WTC11 (cell line): ENCODE data around the gene MRPL22. TPM values are rescaled to one million over a fixed set of nuclear protein-coding genes. Genes with fewer than 3 reads are reported as not detected.

ENCODE experiments used
- ATF1 ChIP-seq: sonication (generic); formaldehyde crosslinking; IDR thresholded peaks from 2 replicates; pipeline ENCODE4 v1.8.1; 2023; ENCODE audit warnings: mild to moderate bottlenecking, moderate library complexity, missing genetic modification reagents
- CREB1 ChIP-seq: sonication (generic); formaldehyde crosslinking; IDR thresholded peaks from 2 replicates; pipeline ENCODE4 v1.8.0; 2023; ENCODE audit warnings: mild to moderate bottlenecking, missing genetic modification reagents
- FOXJ3 ChIP-seq: sonication (generic); formaldehyde crosslinking; IDR thresholded peaks from 2 replicates; pipeline ENCODE4 v1.9.0; 2021; ENCODE audit warnings: missing genetic modification reagents, mild to moderate bottlenecking, borderline replicate concordance
- FOXK1 ChIP-seq: sonication (generic); formaldehyde crosslinking; IDR thresholded peaks from 2 replicates; pipeline ENCODE4 v1.8.0; 2022; ENCODE audit warnings: mild to moderate bottlenecking, moderate library complexity, missing genetic modification reagents
- FOXP1 ChIP-seq: sonication (generic); formaldehyde crosslinking; IDR thresholded peaks from 2 replicates; pipeline ENCODE4 v1.8.0; 2022; ENCODE audit warnings: missing genetic modification reagents, mild to moderate bottlenecking, moderate library complexity, borderline replicate concordance
- GABPB1 ChIP-seq: sonication (generic); formaldehyde crosslinking; IDR thresholded peaks from 2 replicates; pipeline ENCODE4 v1.8.1; 2023; ENCODE audit warnings: mild to moderate bottlenecking, missing genetic modification reagents
- GRHL2 ChIP-seq: fragments of 250-450 bp; sonication (Bioruptor Pico); IDR thresholded peaks from 2 replicates; pipeline ENCODE4 v1.8.0; 2022; ENCODE audit warnings: mild to moderate bottlenecking, moderate library complexity; ENCODE audit not compliant: insufficient replicate concordance, severe bottlenecking
- IRF2 ChIP-seq: sonication (generic); formaldehyde crosslinking; IDR thresholded peaks from 2 replicates; pipeline ENCODE4 v1.8.0; 2022; ENCODE audit warnings: low read depth, missing genetic modification reagents, borderline replicate concordance
- NFYB ChIP-seq: sonication (generic); formaldehyde crosslinking; conservative IDR thresholded peaks from 2 replicates; pipeline ENCODE4 v1.8.0; 2022; ENCODE audit warnings: low read depth, missing genetic modification reagents
- NR1H2 ChIP-seq: sonication (generic); formaldehyde crosslinking; IDR thresholded peaks from 2 replicates; pipeline ENCODE4 v1.9.0; 2021; ENCODE audit warnings: mild to moderate bottlenecking, moderate library complexity, missing genetic modification reagents
- OVOL2 ChIP-seq: fragments of 250-450 bp; sonication (Bioruptor Pico); IDR thresholded peaks from 2 replicates; pipeline ENCODE4 v1.9.0; 2021; ENCODE audit warnings: mild to moderate bottlenecking, borderline replicate concordance
- PRRX2 ChIP-seq: fragments of 250-450 bp; sonication (Bioruptor Pico); IDR thresholded peaks from 2 replicates; pipeline ENCODE4 v1.8.0; 2021; ENCODE audit warnings: mild to moderate bottlenecking
- RELA ChIP-seq: sonication (generic); formaldehyde crosslinking; IDR thresholded peaks from 2 replicates; pipeline ENCODE4 v1.8.1; 2022; ENCODE audit warnings: missing genetic modification reagents, mild to moderate bottlenecking, borderline replicate concordance
- RORB ChIP-seq: fragments of 250-450 bp; sonication (Bioruptor Pico); IDR thresholded peaks from 2 replicates; pipeline ENCODE4 v1.9.0; 2021; ENCODE audit warnings: mild to moderate bottlenecking
- SP1 ChIP-seq: sonication (generic); formaldehyde crosslinking; conservative IDR thresholded peaks from 2 replicates; pipeline ENCODE4 v1.8.1; 2022; ENCODE audit warnings: missing genetic modification reagents
- TCF7 ChIP-seq: sonication (generic); formaldehyde crosslinking; IDR thresholded peaks from 2 replicates; pipeline ENCODE4 v1.8.0; 2022; ENCODE audit warnings: mild to moderate bottlenecking, low read depth, missing genetic modification reagents, moderate library complexity
- TEAD4 ChIP-seq: sonication (generic); formaldehyde crosslinking; IDR thresholded peaks from 2 replicates; pipeline ENCODE4 v1.8.0; 2022; ENCODE audit warnings: mild to moderate bottlenecking, missing genetic modification reagents
- TP53 ChIP-seq: sonication (generic); formaldehyde crosslinking; IDR thresholded peaks from 2 replicates; pipeline ENCODE4 v1.8.1; 2023; ENCODE audit warnings: mild to moderate bottlenecking, missing genetic modification reagents
- ZNF121 ChIP-seq: sonication (generic); formaldehyde crosslinking; IDR thresholded peaks from 2 replicates; pipeline ENCODE4 v1.8.0; 2023; ENCODE audit warnings: missing genetic modification reagents
- ZNF263 ChIP-seq: sonication (generic); formaldehyde crosslinking; IDR thresholded peaks from 2 replicates; pipeline ENCODE4 v1.8.1; 2022; ENCODE audit warnings: low read depth, mild to moderate bottlenecking, moderate library complexity, missing genetic modification reagents
- ZNF671 ChIP-seq: fragments of 250-450 bp; sonication (Bioruptor Pico); IDR thresholded peaks from 2 replicates; pipeline ENCODE4 v1.8.0; 2021; ENCODE audit warnings: mild to moderate bottlenecking
- total RNA-seq: library from RNA; stranded (reverse); gene quantifications from 3 replicates; pipeline ENCODE4 v1.2.3, GENCODE V29; 2021
- TF ChIP-seq, protein P1 (sequence below): sonication (generic); formaldehyde crosslinking; IDR thresholded peaks from 2 replicates; pipeline ENCODE4 v1.8.0; 2023; ENCODE audit warnings: missing genetic modification reagents, mild to moderate bottlenecking, borderline replicate concordance
- TF ChIP-seq, protein P2 (sequence below): sonication (generic); formaldehyde crosslinking; IDR thresholded peaks from 2 replicates; pipeline ENCODE4 v1.8.0; 2022; ENCODE audit warnings: mild to moderate bottlenecking, missing genetic modification reagents
- TF ChIP-seq, protein P3 (sequence below): sonication (generic); formaldehyde crosslinking; IDR thresholded peaks from 2 replicates; pipeline ENCODE4 v1.8.0; 2022; ENCODE audit warnings: missing genetic modification reagents
- TF ChIP-seq, protein P4 (sequence below): sonication (generic); formaldehyde crosslinking; IDR thresholded peaks from 2 replicates; pipeline ENCODE4 v1.8.1; 2023; ENCODE audit warnings: mild to moderate bottlenecking, moderate library complexity, missing genetic modification reagents
- TF ChIP-seq, protein P5 (sequence below): sonication (generic); formaldehyde crosslinking; IDR thresholded peaks from 2 replicates; pipeline ENCODE4 v1.8.0; 2022; ENCODE audit warnings: mild to moderate bottlenecking, missing genetic modification reagents
- TF ChIP-seq, protein P6 (sequence below): sonication (generic); formaldehyde crosslinking; IDR thresholded peaks from 2 replicates; pipeline ENCODE4 v1.8.1; 2022; ENCODE audit warnings: low read depth, missing genetic modification reagents, borderline replicate concordance

The MRPL22 gene
- total RNA-seq, 1 experiment from 2014 or later, result 52.0 TPM

DNA sequence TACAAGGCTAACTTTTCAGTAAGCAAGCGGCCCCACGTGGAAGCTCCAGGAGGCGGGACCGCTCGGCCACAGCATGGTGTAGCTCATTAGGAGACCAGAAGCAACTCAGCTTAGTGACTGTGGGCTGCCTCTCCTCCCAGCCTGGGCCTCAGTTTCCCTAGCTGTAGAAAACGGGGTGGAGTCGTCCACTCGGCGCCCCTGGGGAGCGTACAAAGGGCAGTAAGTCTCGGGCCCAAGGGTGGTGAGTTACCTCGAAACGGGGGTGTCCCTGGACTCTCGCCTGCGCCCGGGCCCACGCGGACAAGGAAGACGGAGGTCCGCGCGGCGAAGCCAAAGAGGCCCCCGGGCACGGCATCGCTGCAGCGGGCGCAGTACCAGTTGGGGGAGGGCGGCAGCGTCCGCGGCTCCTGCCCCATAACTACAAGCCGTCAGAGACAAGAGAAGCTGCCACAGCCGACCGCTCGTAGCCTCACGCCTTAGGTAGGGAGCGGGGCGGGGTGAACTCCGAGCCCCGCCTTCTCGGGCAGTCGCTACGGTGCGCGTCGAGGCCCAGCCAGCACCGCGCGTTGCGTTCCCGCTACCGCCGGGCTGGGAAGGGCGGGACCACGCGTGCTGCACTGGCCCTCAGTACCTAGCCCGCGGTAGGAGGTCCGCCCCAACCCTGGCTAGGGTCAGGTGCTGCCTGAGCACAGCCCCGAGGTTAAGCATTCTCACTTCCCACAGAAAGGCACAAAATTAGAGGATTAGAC is 3.0 kb upstream of the MRPL22 start, which contains the start of gene GEMIN5 (continued):
- TF ChIP-seq, protein P1, sequence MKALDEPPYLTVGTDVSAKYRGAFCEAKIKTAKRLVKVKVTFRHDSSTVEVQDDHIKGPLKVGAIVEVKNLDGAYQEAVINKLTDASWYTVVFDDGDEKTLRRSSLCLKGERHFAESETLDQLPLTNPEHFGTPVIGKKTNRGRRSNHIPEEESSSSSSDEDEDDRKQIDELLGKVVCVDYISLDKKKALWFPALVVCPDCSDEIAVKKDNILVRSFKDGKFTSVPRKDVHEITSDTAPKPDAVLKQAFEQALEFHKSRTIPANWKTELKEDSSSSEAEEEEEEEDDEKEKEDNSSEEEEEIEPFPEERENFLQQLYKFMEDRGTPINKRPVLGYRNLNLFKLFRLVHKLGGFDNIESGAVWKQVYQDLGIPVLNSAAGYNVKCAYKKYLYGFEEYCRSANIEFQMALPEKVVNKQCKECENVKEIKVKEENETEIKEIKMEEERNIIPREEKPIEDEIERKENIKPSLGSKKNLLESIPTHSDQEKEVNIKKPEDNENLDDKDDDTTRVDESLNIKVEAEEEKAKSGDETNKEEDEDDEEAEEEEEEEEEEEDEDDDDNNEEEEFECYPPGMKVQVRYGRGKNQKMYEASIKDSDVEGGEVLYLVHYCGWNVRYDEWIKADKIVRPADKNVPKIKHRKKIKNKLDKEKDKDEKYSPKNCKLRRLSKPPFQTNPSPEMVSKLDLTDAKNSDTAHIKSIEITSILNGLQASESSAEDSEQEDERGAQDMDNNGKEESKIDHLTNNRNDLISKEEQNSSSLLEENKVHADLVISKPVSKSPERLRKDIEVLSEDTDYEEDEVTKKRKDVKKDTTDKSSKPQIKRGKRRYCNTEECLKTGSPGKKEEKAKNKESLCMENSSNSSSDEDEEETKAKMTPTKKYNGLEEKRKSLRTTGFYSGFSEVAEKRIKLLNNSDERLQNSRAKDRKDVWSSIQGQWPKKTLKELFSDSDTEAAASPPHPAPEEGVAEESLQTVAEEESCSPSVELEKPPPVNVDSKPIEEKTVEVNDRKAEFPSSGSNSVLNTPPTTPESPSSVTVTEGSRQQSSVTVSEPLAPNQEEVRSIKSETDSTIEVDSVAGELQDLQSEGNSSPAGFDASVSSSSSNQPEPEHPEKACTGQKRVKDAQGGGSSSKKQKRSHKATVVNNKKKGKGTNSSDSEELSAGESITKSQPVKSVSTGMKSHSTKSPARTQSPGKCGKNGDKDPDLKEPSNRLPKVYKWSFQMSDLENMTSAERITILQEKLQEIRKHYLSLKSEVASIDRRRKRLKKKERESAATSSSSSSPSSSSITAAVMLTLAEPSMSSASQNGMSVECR (CRISPR knock-in tag), result no peak
- TF ChIP-seq ZNF263, result no peak
- TF ChIP-seq RORB, result no peak
- TF ChIP-seq, protein P2, sequence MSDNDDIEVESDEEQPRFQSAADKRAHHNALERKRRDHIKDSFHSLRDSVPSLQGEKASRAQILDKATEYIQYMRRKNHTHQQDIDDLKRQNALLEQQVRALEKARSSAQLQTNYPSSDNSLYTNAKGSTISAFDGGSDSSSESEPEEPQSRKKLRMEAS (CRISPR knock-in tag), result peak; percentile 88
- TF ChIP-seq NR1H2 (CRISPR knock-in tag), result no peak
- TF ChIP-seq RELA (CRISPR knock-in tag), result no peak
- no peak for TF ChIP-seq FOXJ3 (CRISPR knock-in tag)
- TF ChIP-seq TP53 (CRISPR knock-in tag), result no peak
- TF ChIP-seq PRRX2 (CRISPR knock-in tag), result no peak
- TF ChIP-seq OVOL2 (CRISPR knock-in tag), result no peak
- TF ChIP-seq ATF1 (CRISPR knock-in tag), result no peak
- TF ChIP-seq GABPB1 (CRISPR knock-in tag), result peak; percentile 63; the same call in 1 of the 2 replicates
- TF ChIP-seq, protein P3, sequence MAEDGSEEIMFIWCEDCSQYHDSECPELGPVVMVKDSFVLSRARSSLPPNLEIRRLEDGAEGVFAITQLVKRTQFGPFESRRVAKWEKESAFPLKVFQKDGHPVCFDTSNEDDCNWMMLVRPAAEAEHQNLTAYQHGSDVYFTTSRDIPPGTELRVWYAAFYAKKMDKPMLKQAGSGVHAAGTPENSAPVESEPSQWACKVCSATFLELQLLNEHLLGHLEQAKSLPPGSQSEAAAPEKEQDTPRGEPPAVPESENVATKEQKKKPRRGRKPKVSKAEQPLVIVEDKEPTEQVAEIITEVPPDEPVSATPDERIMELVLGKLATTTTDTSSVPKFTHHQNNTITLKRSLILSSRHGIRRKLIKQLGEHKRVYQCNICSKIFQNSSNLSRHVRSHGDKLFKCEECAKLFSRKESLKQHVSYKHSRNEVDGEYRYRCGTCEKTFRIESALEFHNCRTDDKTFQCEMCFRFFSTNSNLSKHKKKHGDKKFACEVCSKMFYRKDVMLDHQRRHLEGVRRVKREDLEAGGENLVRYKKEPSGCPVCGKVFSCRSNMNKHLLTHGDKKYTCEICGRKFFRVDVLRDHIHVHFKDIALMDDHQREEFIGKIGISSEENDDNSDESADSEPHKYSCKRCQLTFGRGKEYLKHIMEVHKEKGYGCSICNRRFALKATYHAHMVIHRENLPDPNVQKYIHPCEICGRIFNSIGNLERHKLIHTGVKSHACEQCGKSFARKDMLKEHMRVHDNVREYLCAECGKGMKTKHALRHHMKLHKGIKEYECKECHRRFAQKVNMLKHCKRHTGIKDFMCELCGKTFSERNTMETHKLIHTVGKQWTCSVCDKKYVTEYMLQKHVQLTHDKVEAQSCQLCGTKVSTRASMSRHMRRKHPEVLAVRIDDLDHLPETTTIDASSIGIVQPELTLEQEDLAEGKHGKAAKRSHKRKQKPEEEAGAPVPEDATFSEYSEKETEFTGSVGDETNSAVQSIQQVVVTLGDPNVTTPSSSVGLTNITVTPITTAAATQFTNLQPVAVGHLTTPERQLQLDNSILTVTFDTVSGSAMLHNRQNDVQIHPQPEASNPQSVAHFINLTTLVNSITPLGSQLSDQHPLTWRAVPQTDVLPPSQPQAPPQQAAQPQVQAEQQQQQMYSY (CRISPR knock-in tag), result no peak
- TF ChIP-seq GRHL2 (CRISPR knock-in tag), result no peak
- peak; percentile 83; the same call in 1 of the 2 replicates for TF ChIP-seq FOXP1 (CRISPR knock-in tag)
- peak; percentile 88 for TF ChIP-seq ZNF121 (CRISPR knock-in tag)
- no peak for TF ChIP-seq TEAD4
- TF ChIP-seq, protein P4, sequence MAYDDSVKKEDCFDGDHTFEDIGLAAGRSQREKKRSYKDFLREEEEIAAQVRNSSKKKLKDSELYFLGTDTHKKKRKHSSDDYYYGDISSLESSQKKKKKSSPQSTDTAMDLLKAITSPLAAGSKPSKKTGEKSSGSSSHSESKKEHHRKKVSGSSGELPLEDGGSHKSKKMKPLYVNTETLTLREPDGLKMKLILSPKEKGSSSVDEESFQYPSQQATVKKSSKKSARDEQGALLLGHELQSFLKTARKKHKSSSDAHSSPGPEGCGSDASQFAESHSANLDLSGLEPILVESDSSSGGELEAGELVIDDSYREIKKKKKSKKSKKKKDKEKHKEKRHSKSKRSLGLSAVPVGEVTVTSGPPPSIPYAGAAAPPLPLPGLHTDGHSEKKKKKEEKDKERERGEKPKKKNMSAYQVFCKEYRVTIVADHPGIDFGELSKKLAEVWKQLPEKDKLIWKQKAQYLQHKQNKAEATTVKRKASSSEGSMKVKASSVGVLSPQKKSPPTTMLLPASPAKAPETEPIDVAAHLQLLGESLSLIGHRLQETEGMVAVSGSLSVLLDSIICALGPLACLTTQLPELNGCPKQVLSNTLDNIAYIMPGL (CRISPR knock-in tag), result peak; percentile 47; the same call in 1 of the 2 replicates
- TF ChIP-seq, protein P5, sequence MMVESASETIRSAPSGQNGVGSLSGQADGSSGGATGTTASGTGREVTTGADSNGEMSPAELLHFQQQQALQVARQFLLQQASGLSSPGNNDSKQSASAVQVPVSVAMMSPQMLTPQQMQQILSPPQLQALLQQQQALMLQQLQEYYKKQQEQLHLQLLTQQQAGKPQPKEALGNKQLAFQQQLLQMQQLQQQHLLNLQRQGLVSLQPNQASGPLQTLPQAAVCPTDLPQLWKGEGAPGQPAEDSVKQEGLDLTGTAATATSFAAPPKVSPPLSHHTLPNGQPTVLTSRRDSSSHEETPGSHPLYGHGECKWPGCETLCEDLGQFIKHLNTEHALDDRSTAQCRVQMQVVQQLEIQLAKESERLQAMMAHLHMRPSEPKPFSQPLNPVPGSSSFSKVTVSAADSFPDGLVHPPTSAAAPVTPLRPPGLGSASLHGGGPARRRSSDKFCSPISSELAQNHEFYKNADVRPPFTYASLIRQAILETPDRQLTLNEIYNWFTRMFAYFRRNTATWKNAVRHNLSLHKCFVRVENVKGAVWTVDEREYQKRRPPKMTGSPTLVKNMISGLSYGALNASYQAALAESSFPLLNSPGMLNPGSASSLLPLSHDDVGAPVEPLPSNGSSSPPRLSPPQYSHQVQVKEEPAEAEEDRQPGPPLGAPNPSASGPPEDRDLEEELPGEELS (CRISPR knock-in tag), result peak; percentile 39
- TF ChIP-seq CREB1 (CRISPR knock-in tag), result 0 out of 2 replicates have a peak, but pooled peaks have one; percentile 71
- TF ChIP-seq TCF7 (CRISPR knock-in tag), result no peak; the same call in 1 of the 2 replicates
- TF ChIP-seq ZNF671 (CRISPR knock-in tag), result no peak
- no peak for TF ChIP-seq NFYB (CRISPR knock-in tag)
- TF ChIP-seq IRF2 (CRISPR knock-in tag), result no peak; the same call in 1 of the 2 replicates
- TF ChIP-seq, protein P6, sequence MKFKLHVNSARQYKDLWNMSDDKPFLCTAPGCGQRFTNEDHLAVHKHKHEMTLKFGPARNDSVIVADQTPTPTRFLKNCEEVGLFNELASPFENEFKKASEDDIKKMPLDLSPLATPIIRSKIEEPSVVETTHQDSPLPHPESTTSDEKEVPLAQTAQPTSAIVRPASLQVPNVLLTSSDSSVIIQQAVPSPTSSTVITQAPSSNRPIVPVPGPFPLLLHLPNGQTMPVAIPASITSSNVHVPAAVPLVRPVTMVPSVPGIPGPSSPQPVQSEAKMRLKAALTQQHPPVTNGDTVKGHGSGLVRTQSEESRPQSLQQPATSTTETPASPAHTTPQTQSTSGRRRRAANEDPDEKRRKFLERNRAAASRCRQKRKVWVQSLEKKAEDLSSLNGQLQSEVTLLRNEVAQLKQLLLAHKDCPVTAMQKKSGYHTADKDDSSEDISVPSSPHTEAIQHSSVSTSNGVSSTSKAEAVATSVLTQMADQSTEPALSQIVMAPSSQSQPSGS (CRISPR knock-in tag), result no peak
- TF ChIP-seq SP1 (CRISPR knock-in tag), result peak; percentile 98
- peak; percentile 91 for TF ChIP-seq FOXK1 (CRISPR knock-in tag)
